Esophagus squamous epithelium (tissue), 4 donors: ENCODE data around the gene NEMP1.

Source experiments
- POLR2A ChIP-seq, 4 donors: fragments of 450-650 bp; IDR thresholded peaks; one replicate each; pipeline ENCODE4 v1.6.1; 2017; ENCODE audit warnings: antibody characterized with exemption in 4 of 4, mild to moderate bottlenecking in 4 of 4, moderate library complexity in 3 of 4
- TF ChIP-seq, protein P1 (sequence below), 6 experiments: fragments of 450-650 bp in 4 of 6; fragments of 200-600 bp in 2 of 6; sonication (generic) in 2 of 6; IDR thresholded peaks; one replicate each; pipeline ENCODE4 v1.5.1; 2016 to 2019; ENCODE audit warnings: antibody characterized with exemption in 6 of 6, mild to moderate bottlenecking in 4 of 6, moderate library complexity in 4 of 6

DNA sequence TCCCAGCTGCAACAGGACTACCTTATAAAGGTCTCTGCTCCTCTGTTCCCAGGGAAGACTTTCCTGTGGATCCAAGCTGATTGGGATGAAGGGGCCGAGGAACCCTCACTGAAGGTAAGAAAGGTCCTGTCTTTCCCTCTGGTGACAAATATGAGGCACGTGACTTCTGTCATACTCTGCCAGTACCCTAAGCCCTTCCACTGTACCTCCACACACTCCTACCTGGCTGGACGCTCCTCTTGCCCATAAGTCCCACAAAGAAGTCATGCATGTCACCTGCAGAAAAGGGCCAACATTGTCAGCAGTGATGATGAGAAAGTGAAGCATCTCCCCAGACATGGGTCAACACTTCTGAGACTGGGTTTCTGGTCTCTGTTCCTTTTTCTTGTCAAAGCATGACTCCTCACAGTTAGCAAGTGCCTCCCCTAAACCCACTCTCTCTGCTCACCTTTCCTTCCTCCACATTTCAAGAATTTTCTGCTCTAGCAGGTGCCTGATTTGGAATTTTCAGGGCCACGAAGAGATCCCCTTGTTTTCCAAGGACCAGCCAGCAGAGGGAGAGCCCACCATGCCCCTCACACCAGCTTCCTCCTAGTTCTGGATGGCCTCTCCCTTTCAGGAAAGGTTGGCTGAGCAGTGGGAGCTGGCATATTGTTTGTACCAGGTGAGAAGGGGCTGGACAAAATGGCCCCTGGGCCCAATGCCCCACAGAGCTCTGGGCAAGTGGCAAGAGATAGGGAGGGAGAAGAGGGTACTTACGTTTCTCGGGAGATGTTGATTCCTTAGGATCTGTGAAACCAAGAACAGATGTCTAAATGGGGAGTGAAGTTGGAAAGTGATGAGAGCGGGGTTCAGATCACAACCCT, 65.8 kb downstream of the NEMP1 start:
- TF ChIP-seq, protein P1, sequence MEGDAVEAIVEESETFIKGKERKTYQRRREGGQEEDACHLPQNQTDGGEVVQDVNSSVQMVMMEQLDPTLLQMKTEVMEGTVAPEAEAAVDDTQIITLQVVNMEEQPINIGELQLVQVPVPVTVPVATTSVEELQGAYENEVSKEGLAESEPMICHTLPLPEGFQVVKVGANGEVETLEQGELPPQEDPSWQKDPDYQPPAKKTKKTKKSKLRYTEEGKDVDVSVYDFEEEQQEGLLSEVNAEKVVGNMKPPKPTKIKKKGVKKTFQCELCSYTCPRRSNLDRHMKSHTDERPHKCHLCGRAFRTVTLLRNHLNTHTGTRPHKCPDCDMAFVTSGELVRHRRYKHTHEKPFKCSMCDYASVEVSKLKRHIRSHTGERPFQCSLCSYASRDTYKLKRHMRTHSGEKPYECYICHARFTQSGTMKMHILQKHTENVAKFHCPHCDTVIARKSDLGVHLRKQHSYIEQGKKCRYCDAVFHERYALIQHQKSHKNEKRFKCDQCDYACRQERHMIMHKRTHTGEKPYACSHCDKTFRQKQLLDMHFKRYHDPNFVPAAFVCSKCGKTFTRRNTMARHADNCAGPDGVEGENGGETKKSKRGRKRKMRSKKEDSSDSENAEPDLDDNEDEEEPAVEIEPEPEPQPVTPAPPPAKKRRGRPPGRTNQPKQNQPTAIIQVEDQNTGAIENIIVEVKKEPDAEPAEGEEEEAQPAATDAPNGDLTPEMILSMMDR (IDR thresholded peaks at IDR 0.05): no peak
- TF ChIP-seq POLR2A (IDR thresholded peaks at IDR 0.05): no peak
